Glutamatergic neuron (in vitro differentiated cells): ENCODE results near the gene WDR62. TPM values are rescaled to one million over a fixed set of nuclear protein-coding genes. Genes with fewer than 3 reads are reported as not detected.
"Not testable (repeated sequence)": the region's sequence is repeated elsewhere in the genome, so short reads cannot be mapped to it uniquely, and the experiment has no call there.

ENCODE experiments used
- DNase-seq: peaks from one replicate; pipeline ENCODE4 v3.0.0; 2022
- H3K27ac Mint-ChIP-seq: one replicate; pipeline ENCODE4 v1.8.0; 2020; ENCODE audit warnings: mild to moderate bottlenecking, mixed read lengths, inconsistent platforms; ENCODE audit not compliant: unreplicated experiment
- H3K27me3 Mint-ChIP-seq: one replicate; pipeline ENCODE4 v1.8.0; 2020; ENCODE audit warnings: mild to moderate bottlenecking, moderate library complexity, mixed read lengths, inconsistent platforms; ENCODE audit not compliant: unreplicated experiment
- H3K36me3 Mint-ChIP-seq: one replicate; pipeline ENCODE4 v1.8.0; 2020; ENCODE audit warnings: mild to moderate bottlenecking, mixed read lengths, inconsistent platforms; ENCODE audit not compliant: unreplicated experiment
- H3K4me1 Mint-ChIP-seq: one replicate; pipeline ENCODE4 v1.8.0; 2020; ENCODE audit warnings: mild to moderate bottlenecking, low read depth, mixed read lengths, inconsistent platforms; ENCODE audit not compliant: unreplicated experiment
- H3K4me3 Mint-ChIP-seq: one replicate; pipeline ENCODE4 v1.8.0; 2020; ENCODE audit warnings: mild to moderate bottlenecking, mixed read lengths, inconsistent platforms; ENCODE audit not compliant: unreplicated experiment
- H3K9me3 Mint-ChIP-seq: one replicate; pipeline ENCODE4 v1.8.0; 2020; ENCODE audit warnings: mild to moderate bottlenecking, moderate library complexity, mixed read lengths, inconsistent platforms; ENCODE audit not compliant: unreplicated experiment
- total RNA-seq: library from RNA; stranded (reverse); fragmentation: NEBNext Ultra II Directional; extraction: Animal tissue kit (Norgen Biotek cat#: 25700); gene quantifications from one replicate; pipeline ENCODE4 v1.2.1, GENCODE V29; 2021; ENCODE audit not compliant: unreplicated experiment
- TF ChIP-seq, protein P1 (sequence below): fragments of 200-600 bp; sonication (generic); IDR thresholded peaks from one replicate; pipeline ENCODE4 v1.5.0; 2021; ENCODE audit not compliant: partially characterized antibody, unreplicated experiment

Gene WDR62
- total RNA-seq, 1 donor from 2014 or later = 5.5 TPM

DNA sequence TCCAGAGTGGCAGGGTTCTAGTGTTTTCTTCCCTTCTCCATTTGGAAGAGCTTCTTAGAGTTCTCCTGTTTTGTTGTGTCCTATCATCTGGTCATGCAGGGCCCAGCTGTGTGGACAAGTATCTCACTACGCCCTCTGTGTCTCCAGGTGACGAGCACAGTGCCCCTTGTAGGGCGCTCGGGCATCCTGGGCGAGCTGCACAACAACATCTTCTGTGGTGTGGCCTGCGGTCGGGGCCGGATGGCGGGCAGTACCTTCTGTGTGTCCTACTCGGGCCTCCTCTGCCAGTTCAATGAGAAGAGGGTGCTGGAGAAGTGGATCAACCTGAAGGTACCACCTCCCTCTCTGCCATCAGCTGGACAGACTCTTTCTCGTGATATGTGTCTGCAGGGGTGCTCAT is 13.0 kb downstream of the WDR62 start:
- TF ChIP-seq, protein P1, sequence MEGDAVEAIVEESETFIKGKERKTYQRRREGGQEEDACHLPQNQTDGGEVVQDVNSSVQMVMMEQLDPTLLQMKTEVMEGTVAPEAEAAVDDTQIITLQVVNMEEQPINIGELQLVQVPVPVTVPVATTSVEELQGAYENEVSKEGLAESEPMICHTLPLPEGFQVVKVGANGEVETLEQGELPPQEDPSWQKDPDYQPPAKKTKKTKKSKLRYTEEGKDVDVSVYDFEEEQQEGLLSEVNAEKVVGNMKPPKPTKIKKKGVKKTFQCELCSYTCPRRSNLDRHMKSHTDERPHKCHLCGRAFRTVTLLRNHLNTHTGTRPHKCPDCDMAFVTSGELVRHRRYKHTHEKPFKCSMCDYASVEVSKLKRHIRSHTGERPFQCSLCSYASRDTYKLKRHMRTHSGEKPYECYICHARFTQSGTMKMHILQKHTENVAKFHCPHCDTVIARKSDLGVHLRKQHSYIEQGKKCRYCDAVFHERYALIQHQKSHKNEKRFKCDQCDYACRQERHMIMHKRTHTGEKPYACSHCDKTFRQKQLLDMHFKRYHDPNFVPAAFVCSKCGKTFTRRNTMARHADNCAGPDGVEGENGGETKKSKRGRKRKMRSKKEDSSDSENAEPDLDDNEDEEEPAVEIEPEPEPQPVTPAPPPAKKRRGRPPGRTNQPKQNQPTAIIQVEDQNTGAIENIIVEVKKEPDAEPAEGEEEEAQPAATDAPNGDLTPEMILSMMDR = no peak
- Mint-ChIP-seq H3K27me3 (peaks cover 6% of the 10 kb centered on the region), H3K36me3 (no peaks in the 10 kb centered on the region), H3K9me3 (no peaks in the 10 kb centered on the region), H3K27ac (peak overlapping the region; percentile 82), H3K4me3 (no peak overlapping the region), H3K4me1 (peaks cover 2% of the 10 kb centered on the region)
- no peak for DNase-seq

DNA sequence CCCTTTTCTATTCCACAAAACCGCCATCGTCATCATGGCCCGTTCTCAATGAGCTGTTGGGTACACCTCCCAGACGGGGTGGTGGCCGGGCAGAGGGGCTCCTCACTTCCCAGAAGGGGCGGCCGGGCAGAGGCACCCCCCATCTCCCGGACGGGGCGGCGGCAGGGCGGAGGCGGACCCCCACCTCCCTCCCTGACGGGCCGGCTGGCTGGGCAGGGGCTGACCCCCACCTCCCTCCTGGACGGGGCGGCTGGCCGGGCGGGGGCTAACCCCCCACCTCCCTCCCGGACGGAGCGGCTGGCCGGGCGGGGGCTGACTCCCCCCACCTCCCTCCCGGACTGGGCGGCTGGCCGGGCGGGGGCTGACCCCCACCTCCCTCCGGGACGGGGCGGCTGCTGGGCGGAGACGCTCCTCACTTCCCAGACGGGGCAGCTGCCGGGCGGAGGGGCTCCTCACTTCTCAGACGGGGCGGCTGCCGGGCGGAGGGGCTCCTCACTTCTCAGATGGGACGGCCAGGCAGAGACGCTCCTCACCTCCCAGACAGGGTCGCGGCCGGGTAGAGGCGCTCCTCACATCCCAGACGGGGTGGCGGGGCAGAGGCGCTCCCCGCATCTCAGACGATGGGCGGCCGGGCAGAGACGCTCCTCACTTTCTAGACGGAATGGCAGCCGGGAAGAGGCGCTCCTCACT is 14.3 kb downstream of the WDR62 start:
- H3K36me3 Mint-ChIP-seq, H3K27me3 Mint-ChIP-seq, H3K4me3 Mint-ChIP-seq, H3K27ac Mint-ChIP-seq, H3K9me3 Mint-ChIP-seq, H3K4me1 Mint-ChIP-seq: not testable (repeated sequence)
- peak; percentile 29 for DNase-seq

DNA sequence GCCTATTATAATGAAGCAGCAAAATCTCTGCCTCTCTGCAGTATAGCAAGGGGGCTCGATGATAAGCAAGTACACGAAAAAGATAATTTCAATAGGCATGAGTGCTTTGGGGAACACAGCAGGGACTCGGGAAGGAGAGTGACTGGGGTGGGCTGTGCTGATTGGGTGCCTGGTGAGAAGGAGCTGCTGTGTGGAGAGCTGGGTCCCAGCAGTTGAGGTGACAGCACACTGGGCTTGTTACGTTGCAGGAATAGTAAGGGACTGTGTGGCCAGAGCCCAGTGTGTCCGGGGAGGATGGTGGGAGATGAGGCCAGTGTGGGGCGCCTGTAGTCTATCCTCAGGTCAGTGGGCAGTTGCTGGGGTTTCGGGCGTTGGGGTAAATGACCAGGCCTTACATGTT is 17.4 kb downstream of the WDR62 start:
- peaks cover 2% of the 10 kb centered on the region for H3K4me1 Mint-ChIP-seq
- DNase-seq = no peak
- no peaks in the 10 kb centered on the region for H3K9me3 Mint-ChIP-seq
- H3K4me3 Mint-ChIP-seq = no peak overlapping the region
- peaks cover 2% of the 10 kb centered on the region for H3K27me3 Mint-ChIP-seq
- no peaks in the 10 kb centered on the region for H3K36me3 Mint-ChIP-seq
- H3K27ac Mint-ChIP-seq = no peak overlapping the region
- TF ChIP-seq, protein P1 = no peak

DNA sequence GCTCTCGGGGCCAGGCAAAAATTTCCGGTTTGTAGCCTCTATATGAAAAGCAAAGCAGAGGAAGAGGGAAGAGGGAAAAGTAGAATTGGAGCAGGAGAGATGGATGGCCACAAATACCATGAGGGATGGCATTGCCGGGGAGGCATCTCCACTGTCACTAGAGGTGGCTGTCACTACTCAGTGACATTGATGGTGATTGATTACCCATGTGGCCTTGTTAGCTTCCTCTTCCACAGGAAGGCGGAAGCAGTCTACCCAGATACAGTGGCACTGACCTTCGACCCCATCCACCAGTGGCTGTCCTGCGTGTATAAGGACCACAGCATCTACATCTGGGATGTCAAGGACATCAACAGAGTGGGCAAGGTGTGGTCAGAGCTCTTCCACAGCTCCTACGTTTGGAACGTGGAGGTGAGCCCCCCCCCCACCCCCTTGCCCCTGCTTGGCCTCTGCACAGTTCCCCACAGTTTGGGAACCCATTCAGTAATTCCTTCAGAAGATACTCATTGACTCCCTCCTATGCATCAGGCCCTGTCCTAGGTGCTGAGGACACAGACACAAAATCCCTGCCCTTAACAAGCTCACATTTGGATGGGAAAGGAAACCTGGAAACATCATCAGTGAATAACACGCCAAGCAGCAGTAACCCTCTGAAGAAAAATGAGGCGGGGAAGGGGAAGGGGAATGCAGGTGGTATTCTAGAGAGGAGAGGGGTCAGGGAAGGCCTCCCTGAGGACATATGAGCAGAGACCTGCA is 18.6 kb downstream of the WDR62 start:
- peaks cover 2% of the 10 kb centered on the region for H3K27me3 Mint-ChIP-seq
- TF ChIP-seq, protein P1 = no peak
- peak overlapping the region; percentile 29 for H3K27ac Mint-ChIP-seq
- DNase-seq = no peak
- H3K9me3 Mint-ChIP-seq = no peaks in the 10 kb centered on the region
- no peak overlapping the region for H3K4me3 Mint-ChIP-seq
- H3K4me1 Mint-ChIP-seq = peaks cover under 1% of the 10 kb centered on the region
- H3K36me3 Mint-ChIP-seq = no peaks in the 10 kb centered on the region

DNA sequence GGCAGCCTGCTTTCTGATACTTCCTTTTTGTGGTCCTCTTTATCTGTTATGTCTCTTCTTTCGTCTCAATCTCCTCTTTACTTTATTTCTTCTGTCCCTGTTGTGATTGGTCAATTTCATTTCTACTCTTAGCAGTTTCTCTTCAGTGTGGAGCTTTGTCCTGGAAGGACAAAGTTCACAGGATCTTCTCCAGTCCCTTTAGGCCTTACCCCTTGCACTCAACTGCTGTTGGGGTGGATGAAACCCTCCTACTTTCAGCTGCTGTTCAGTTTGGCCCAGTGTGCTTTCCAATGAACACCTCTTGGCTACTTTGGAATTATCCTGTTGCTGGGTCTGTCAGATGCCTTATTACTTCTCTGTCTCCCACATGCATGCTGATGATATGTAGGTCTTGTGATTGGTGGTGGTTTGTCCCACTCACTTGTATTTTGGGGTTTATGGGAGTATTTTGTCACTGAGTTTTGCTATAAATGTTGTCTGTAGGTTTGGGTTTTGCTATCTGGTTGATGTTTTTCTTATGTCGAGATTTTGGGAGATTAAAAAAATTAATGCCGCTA is 24.8 kb downstream of the WDR62 start:
- Mint-ChIP-seq H3K27ac (no peak overlapping the region), H3K36me3 (peaks cover 5% of the 10 kb centered on the region), H3K4me1 (peaks cover 3% of the 10 kb centered on the region), H3K27me3 (no peaks in the 10 kb centered on the region), H3K4me3 (no peak overlapping the region), H3K9me3 (no peaks in the 10 kb centered on the region)
- no peak for DNase-seq
- TF ChIP-seq, protein P1 = no peak
